Testis (tissue), 2 donors: ENCODE data around the gene TAMALIN.

Experiments used
- POLR2A ChIP-seq: fragments of 450-650 bp; IDR thresholded peaks from one replicate; pipeline ENCODE4 v1.6.1; 2017; ENCODE audit warnings: antibody characterized with exemption, mild to moderate bottlenecking, moderate library complexity
- TF ChIP-seq, protein P1 (sequence below), 3 experiments: fragments of 450-650 bp in 2 of 3; fragments of 200-600 bp in 1 of 3; sonication (generic) in 1 of 3; IDR thresholded peaks; one replicate each; pipeline ENCODE4 v1.5.1; 2016 to 2019; ENCODE audit warnings: antibody characterized with exemption in 3 of 3, mild to moderate bottlenecking in 2 of 3, moderate library complexity in 1 of 3

GRCh38 chr12:52050116-52050757 lies 43.5 kb downstream of the TAMALIN start:
- TF ChIP-seq POLR2A = no peak
- TF ChIP-seq, protein P1, sequence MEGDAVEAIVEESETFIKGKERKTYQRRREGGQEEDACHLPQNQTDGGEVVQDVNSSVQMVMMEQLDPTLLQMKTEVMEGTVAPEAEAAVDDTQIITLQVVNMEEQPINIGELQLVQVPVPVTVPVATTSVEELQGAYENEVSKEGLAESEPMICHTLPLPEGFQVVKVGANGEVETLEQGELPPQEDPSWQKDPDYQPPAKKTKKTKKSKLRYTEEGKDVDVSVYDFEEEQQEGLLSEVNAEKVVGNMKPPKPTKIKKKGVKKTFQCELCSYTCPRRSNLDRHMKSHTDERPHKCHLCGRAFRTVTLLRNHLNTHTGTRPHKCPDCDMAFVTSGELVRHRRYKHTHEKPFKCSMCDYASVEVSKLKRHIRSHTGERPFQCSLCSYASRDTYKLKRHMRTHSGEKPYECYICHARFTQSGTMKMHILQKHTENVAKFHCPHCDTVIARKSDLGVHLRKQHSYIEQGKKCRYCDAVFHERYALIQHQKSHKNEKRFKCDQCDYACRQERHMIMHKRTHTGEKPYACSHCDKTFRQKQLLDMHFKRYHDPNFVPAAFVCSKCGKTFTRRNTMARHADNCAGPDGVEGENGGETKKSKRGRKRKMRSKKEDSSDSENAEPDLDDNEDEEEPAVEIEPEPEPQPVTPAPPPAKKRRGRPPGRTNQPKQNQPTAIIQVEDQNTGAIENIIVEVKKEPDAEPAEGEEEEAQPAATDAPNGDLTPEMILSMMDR (IDR thresholded peaks at IDR 0.05) = no peak
